Mesothelial cell of epicardium (in vitro differentiated cells): ENCODE results near the gene RNF213. TPM values are rescaled to one million over a fixed set of nuclear protein-coding genes. Genes with fewer than 3 reads are reported as not detected.

Experiments
- DNase-seq, 2 experiments: peaks; one replicate each; pipeline ENCODE4 v3.0.0; 2021; ENCODE audit warnings: low spot score in 2 of 2; ENCODE audit not compliant: unreplicated experiment in 2 of 2
- H3K27ac Mint-ChIP-seq: 2 replicates; pipeline ENCODE4 v1.8.0; 2021; ENCODE audit warnings: mixed read lengths
- H3K27me3 Mint-ChIP-seq: 2 replicates; pipeline ENCODE4 v1.8.0; 2021; ENCODE audit warnings: low read depth, mixed read lengths
- H3K36me3 Mint-ChIP-seq: 2 replicates; pipeline ENCODE4 v1.8.0; 2021; ENCODE audit warnings: mixed read lengths
- H3K4me1 Mint-ChIP-seq: 2 replicates; pipeline ENCODE4 v1.8.0; 2021; ENCODE audit warnings: mixed read lengths
- H3K4me3 Mint-ChIP-seq: 2 replicates; pipeline ENCODE4 v1.8.0; 2021; ENCODE audit warnings: mild to moderate bottlenecking, moderate library complexity, mixed read lengths
- H3K9me3 Mint-ChIP-seq: 2 replicates; pipeline ENCODE4 v1.8.0; 2021; ENCODE audit warnings: mixed read lengths
- CTCF ChIP-seq: fragments of 200-600 bp; sonication (generic); IDR thresholded peaks from one replicate; pipeline ENCODE4 v1.5.0; 2021; ENCODE audit warnings: antibody characterized with exemption; ENCODE audit not compliant: unreplicated experiment
- total RNA-seq: library from RNA; stranded (reverse); gene quantifications from 3 replicates; pipeline ENCODE4 v1.2.1, GENCODE V29; 2021

The RNF213 gene
- total RNA-seq, 1 donor from 2014 or later: 76.7 TPM

GRCh38 chr17:80245566-80246265, 14.9 kb upstream of the RNF213 start:
- Mint-ChIP-seq H3K27ac (no peak overlapping the region), H3K9me3 (no peaks in the 10 kb centered on the region), H3K36me3 (peaks cover 29% of the 10 kb centered on the region), H3K27me3 (no peaks in the 10 kb centered on the region), H3K4me1 (no peaks in the 10 kb centered on the region), H3K4me3 (no peak overlapping the region)
- no peak for DNase-seq
- no peak for TF ChIP-seq CTCF

GRCh38 chr17:80246266-80246681, 14.4 kb upstream of the RNF213 start:
- TF ChIP-seq CTCF: no peak
- no peaks in the 10 kb centered on the region for H3K9me3 Mint-ChIP-seq
- no peaks in the 10 kb centered on the region for H3K4me1 Mint-ChIP-seq
- no peak for DNase-seq
- peaks cover 27% of the 10 kb centered on the region for H3K36me3 Mint-ChIP-seq
- no peak overlapping the region for H3K27ac Mint-ChIP-seq
- H3K4me3 Mint-ChIP-seq: no peak overlapping the region
- no peaks in the 10 kb centered on the region for H3K27me3 Mint-ChIP-seq

- DNase-seq: no peak
- Mint-ChIP-seq H3K27me3 (no peaks in the 10 kb centered on the region), H3K9me3 (no peaks in the 10 kb centered on the region), H3K27ac (no peak overlapping the region), H3K4me3 (no peak overlapping the region), H3K36me3 (peaks cover 24% of the 10 kb centered on the region), H3K4me1 (no peaks in the 10 kb centered on the region)
- TF ChIP-seq CTCF: no peak
Observed at GRCh38 chr17:80246726-80247125, 13.9 kb upstream of the RNF213 start.

GRCh38 chr17:80247561-80247960, 13.1 kb upstream of the RNF213 start:
- Mint-ChIP-seq H3K27ac (no peak overlapping the region), H3K27me3 (no peaks in the 10 kb centered on the region), H3K9me3 (no peaks in the 10 kb centered on the region), H3K36me3 (peaks cover 21% of the 10 kb centered on the region), H3K4me1 (no peaks in the 10 kb centered on the region), H3K4me3 (no peak overlapping the region)
- no peak for TF ChIP-seq CTCF
- DNase-seq: no peak

GRCh38 chr17:80248001-80248893, 12.4 kb upstream of the RNF213 start:
- no peaks in the 10 kb centered on the region for H3K9me3 Mint-ChIP-seq
- no peak for DNase-seq
- no peaks in the 10 kb centered on the region for H3K27me3 Mint-ChIP-seq
- no peak overlapping the region for H3K4me3 Mint-ChIP-seq
- H3K4me1 Mint-ChIP-seq: no peaks in the 10 kb centered on the region
- H3K36me3 Mint-ChIP-seq: peaks cover 18% of the 10 kb centered on the region
- TF ChIP-seq CTCF: no peak
- no peak overlapping the region for H3K27ac Mint-ChIP-seq
